HG02763 (cell line): ENCODE data around the gene CDX2.

Experiments used
- ATAC-seq: cut with Tn5 transposase; IDR thresholded peaks from one replicate; pipeline ENCODE4 v1.9.1; 2021; ENCODE audit warnings: mild to moderate bottlenecking, moderate library complexity; ENCODE audit not compliant: unreplicated experiment

Gene CDX2

DNA sequence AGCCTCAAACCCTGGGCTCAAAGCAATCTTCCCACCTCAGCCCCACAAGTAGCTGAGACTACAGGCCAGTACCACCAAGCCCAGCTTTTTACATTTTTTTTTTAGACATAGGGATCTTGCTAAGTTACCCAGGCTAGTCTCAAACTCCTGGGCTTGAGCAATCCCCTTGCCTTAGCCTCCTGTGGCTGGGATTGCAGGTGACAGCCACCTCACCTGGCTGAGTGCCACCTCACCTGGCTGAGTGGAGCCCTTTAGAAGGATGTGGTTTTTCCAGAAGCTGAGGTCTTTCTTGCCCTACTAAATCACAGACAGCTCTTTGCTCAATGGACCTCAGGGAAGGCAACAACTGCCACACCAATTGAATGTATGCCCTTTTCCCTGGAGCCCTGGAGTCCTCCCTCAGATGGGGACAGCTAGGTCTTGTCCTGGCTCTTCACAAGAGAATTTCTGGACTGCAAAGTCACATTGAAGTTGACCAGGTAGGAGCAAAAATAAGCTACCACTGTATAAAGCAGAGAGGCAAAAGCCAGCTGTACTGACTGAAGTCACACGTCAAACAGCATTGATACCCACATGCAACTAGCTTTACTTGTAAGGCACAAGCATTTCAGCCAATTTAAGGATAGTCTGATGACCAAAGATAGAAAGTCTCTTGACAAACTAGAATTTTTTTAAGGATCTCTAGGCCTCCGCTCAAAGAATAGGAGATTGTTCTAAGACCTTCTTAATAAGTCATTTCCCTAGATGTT, 35.4 kb downstream of the CDX2 start:
- ATAC-seq: no peak

DNA sequence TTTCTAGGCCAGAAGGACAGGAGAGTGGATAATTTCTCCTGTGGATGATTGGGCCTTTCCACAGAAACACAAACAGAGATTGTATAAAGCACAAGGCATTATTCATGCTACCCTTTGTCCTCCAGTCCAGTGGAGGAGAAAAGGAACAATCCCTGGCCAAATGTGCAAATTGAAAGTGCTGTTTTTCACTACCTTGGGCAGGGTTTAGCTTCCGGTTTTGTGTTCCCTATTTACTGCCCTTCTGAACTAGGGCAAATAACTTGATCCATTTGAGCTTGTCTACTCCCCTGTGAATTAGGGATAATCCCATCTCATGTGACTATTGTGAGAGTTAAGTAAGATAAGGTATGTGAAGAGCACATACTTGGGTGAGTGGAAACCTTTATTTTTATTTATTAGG, 36.0 kb downstream of the CDX2 start:
- no peak for ATAC-seq

DNA sequence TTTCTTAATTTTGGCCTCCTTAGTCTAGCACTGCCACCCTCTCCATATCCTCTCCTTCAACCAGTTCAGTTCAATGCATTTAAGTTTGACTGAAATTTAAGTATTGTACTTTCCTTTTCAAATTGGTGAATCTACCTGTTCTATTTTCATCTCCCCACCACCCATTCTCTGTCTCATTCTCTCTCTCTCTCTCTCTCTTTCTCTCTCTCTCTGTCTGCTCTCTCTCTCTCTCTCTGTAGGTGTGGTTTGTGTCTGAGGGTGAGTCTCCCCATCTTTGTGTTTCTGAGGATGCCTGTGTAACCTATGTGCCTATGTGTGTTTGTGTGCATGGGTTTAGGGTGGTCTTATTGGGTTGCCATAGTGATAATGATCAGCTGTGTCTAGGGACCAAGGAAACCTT, 39.2 kb downstream of the CDX2 start:
- no peak for ATAC-seq

DNA sequence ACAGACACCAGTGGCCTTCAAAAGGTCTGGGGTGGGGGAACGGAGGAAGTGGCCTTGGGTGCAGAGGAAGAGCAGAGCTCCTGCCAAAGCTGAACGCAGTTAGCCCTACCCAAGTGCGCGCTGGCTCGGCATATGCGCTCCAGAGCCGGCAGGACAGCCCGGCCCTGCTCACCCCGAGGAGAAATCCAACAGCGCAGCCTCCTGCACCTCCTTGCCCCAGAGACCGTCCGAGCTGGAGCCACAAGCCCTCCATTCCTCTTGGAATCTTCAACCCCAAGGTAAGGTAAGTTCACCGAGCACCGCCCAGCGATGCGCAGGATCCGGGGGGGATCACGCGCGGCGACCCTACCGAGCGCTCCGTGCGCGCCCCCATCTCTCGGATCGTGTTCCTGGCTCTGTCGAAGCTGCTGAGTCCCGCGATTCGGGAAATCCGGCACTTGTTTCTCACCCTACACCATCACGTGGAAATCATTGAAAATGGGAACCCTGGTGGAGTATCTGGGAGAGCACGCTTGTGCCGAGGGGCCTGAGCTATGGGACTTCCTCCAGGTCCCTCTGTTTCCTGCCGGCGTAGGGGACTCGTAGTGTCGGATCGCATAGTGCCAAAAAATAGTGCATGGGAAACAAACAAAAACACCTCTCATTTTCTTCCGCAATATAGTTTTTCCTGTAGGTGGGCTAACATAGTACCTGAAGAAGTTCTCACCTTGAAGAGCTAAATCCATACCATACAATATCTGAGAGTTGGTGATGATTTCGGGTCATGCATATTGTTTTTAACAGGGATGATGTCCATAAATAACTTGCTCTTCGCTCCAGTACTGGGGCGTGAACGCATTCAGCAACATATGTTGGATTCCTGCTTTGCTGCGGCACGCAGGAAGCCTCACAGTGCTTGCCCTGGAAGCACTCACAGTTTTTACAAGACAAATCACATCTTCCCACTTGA, 40.0 kb downstream of the CDX2 start:
- ATAC-seq: no peak

DNA sequence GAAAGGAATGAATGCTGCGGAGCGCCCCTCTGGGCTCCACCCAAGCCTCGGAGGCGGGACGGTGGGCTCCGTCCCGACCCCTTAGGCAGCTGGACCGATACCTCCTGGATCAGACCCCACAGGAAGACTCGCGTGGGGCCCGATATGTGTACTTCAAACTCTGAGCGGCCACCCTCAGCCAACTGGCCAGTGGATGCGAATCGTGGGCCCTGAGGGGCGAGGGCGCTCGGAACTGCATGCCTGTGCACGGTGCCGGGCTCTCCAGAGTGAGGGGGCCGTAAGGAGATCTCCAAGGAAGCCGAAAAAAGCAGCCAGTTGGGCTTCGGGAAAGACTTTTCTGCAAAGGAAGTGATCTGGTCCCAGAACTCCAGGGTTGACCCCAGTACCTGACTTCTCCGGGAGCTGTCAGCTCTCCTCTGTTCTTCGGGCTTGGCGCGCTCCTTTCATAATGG, 40.7 kb downstream of the CDX2 start:
- ATAC-seq: no peak

DNA sequence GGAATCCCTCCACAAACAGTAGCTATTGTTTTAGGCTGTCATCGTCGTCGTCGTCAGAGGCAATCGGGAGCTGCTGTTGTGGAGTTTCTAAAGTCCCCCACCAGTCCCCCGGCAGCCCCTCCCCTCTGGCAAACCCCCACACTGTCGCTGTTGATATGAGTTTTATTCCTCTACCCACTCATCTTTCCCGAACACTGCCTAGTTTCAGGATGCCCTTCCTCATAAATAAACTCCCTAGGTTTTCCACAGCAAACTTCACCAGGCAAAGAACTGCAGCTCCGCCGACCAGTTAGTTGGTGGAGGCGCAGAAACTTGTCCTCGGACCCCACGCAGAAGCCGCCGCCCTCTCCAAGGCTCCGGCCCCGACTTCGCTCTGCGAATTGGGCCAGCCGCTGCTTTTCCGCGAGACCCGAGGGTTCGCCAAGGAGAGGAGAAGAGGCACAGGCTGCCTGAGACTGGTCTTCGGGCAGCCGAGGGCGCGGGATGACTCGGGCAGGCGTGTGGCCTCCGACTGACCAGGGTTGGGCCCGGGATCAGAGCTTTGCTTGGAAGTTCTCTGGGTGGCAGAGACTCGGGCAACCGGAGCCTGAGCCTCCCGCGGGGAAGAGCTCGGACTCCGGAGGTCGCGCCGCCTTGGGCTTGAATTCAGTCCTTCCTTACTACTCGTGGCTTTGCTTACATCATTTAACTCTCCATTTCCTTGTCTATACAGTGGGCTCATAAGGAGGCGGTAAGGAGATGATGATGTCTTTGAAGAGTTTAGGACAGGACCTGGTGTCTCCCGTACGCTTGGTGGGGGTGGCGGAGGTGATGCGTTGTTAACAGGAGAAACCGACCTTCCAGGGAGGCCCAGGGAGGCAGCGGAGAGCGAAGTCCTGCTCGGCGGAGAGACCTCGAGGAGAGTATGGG, 41.4 kb downstream of the CDX2 start:
- ATAC-seq: no peak

DNA sequence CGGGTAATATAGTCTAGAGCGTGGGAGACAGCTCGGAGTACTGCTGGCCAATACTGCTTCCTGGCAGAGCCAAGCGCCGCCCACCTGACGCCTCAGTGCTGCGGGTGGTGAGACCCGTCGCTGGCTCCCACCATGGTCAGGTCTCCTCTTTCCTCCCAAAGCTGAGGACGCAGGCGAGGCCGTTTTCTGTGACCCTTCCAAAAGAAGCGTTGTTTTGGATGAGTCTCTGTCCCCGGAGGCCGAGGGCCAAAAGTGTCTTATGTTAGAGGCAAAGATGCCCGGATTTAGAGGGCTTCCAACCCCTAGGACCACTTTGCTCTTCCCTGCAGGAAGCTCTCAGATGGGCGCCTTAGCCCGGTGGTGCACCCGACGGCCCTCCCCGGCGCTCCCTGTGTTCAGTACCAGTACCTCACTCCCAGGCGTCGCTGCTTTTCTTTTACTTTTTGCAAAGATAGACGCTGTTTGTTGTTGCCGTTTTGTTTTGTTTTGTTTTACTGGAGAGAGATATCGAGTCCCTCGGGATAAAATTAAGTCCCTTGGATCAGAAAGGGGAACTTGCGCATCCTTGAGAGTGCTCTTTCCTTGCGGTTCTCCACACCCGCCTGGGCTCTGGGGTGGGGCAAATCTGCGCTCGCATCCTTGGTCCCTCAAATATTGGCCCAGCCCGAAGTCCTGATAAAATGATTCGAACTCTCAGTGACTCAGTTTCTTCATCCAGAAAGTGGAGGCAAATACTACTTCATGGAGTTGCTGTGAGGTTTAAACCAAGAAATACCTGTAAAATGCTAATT, 42.3 kb downstream of the CDX2 start:
- ATAC-seq: no peak

DNA sequence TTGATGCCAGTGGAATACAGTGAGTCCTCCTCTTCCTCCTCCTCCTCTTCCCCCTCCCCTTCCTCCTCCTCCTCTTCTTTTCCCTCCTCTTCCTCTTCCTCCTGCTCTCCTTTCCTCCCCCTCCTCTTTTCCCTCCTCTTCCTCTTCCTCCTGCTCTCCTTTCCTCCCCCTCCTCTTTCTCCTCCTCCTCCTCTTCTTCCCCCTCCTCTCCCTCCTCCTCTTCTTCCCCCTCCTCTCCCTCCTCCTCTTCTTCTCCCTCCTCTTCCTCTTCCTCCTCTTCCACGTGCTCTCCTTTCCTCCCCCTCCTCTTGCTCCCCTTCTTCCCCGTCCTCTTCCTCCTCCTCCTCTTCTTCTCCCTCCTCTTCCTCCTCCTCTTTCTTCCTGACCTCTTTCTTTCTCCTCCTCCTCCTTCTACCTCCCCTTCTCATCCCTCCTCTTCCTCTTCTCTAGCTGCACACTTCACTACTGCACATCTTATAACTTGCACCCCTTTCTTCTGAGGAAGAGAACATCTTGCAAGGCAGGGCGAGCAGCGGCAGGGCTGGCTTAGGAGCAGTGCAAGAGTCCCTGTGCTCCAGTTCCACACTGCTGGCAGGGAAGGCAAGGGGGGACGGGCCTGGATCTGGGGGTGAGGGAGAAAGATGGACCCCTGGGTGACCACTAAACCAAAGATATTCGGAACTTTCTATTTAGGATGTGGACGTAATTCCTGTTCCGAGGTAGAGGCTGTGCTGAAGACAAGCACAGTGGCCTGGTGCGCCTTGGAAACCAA, 43.7 kb downstream of the CDX2 start:
- ATAC-seq: no peak

DNA sequence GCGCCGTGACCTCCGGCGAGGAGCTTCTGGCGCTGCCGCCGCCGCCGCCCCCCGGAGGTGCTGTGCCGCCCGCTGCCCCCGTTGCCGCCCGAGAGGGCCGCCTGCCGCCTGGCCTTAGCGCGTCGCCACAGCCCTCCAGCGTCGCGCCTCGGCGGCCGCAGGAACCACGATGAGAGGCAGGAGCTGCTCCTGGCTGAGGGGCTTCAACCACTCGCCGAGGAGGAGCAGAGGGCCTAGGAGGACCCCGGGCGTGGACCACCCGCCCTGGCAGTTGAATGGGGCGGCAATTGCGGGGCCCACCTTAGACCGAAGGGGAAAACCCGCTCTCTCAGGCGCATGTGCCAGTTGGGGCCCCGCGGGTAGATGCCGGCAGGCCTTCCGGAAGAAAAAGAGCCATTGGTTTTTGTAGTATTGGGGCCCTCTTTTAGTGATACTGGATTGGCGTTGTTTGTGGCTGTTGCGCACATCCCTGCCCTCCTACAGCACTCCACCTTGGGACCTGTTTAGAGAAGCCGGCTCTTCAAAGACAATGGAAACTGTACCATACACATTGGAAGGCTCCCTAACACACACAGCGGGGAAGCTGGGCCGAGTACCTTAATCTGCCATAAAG, 44.5 kb downstream of the CDX2 start:
- no peak for ATAC-seq

DNA sequence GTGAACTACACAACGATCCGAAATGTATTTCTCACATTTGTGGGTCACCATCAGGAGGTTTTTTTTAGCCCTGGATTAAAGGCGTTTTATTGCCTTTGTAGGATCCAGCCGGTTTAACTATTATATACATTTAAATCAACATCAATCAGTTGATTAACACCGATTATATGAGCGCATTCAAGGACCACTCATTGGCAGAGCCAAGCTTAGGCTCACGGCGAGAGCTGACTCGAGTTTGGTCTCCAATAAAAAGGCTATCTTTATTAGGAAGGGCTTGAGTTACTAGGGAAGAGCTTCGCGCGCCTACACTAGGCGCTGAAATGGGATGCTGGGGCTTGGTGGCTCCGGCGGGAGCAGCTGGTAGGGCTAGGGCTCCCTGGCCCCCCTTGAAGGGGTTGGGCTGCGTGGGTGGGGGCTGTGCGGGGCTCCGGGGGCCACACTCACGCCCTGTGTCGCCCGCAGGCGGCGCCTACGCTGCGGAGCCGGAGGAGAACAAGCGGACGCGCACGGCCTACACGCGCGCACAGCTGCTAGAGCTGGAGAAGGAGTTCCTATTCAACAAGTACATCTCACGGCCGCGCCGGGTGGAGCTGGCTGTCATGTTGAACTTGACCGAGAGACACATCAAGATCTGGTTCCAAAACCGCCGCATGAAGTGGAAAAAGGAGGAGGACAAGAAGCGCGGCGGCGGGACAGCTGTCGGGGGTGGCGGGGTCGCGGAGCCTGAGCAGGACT, 45.2 kb downstream of the CDX2 start:
- ATAC-seq: no peak

DNA sequence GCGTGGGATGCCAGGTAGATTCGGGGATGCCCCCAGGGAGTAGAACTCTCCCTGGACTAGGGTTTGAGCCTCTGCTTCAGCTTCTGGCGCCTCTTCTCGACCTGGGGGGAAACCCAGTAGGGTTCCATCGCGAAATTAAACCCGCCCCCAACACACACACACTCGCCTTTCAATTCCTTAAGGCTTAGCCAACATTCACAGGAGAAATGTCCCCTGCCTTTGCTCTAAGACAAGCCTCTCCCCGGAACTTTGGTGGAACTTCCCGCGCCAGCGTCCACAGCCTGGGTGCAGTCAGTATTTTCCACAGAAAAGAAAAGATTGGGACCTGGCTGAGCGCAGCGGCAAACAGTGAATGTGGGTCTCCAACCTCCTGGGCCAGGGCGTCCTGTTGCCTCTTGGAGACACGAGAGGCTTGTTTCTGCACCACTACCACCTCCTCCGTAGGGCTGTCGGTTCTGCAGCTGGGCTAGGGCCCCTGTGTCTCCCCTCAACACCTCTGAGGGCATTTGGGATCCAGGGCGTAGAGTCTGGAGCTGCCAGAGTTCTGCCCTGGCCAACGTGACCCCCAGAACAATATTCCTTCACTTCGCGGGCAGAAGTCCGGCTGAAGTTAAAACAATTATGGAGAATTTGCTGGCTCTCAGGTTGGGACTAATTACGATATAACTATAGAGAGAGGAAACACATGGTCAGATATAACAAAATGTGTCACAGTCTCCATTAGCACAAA, 46.1 kb downstream of the CDX2 start:
- ATAC-seq: no peak

DNA sequence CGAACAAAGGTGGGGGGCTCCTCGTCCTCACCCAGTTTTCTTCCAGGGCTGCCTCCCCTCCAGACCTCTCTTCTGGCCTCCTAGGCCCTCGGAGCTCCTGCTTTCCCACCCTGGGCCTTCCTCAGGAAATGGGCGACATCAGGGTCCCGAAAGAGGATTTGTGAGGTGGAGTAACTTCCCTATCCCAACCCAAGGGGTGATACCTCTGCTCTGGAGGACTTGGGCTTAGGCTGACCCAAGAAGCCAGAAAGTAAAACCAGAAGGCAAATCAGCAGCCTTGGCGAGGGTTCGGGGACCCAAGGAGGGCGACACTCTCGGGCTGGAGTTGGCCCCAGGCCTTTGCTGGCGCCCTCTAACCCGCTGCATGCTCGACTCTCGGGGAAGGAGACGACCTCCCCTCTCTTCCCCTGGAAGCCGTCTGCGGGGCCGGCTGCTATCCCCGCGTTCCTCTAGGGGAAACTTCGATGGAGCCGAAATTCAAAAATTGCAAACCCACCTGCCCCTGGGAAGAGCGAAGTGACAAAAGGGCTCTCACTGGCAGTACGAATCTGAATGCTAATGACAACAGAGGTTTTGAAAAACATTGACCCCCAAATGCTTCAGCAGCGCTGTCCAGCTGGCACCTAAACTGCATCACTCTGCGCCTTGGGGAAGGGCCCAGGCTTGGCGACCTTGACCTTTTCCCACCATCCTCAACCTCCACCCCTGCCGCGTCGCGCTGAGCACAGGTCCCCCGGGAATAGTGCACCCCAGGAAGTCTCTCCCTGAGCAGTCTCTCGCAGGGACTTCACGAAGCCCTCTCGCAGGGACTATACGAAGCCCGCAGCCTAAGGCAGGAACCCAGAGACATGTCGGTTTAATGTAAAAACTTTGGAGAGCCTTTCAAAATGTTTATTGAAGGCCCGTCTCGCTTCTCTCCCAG, 46.9 kb downstream of the CDX2 start:
- no peak for ATAC-seq

DNA sequence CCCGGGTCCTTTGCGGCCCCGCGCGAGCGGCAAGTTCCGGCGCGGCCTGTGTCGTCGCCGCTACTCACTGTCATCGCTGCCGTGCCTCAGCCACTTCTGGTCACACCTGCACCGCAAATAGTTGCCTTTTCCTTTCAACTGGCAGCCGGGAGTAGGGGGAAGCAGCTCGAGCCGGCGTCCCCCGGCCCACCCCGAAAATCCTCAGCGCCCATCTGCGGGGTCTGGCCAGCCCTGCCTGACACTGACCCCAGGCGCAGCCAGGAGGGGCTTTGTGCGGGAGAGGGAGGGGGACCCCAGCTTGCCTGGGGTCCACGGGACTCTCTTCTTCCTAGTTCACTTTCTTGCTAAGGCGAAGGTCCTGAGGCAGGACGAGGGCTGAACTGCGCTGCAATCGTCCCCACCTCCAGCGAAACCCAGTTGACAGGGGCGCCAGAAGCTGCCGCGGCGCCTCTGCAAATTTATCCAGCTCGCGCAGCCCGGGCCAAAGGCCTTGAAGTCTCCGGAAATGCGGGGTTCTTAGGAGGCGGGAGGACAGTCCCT, 47.6 kb downstream of the CDX2 start:
- ATAC-seq: no peak

DNA sequence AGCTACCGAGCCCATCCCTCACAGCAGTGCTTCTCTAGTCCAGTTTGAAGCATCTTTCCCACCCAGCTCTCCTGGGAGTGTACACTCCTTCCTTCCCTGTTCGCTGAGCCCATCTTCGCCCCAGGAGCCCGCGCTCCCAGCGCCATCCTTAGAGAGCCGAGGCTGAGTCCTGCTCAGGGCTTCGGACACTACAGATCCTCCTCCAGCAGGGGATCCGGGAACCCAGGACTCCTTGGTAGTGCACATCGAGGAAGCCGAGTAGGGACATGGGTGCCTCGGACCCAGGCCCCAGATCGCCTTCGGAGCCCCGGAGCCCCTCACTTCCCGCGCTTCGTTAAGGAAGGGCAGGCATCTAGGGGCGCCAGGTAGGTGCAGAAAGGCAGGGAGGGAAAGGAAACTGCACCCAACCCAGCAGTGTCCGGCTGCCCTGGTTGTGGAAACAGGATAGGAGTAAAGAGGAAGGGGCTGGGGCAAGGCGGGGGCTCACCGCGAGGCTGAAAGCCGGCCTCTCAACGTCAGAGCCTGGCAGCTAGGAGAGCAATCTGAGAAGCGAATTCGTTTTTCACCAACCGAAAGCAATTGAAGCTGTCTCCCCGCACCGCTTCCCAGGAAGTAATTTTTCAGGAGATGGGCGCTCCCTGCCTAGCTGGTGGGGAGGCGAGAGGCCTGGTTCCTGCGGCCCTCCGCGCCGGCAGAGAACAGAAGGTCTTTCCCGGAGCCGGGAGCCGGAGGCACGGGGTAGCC, 48.3 kb downstream of the CDX2 start:
- no peak for ATAC-seq

DNA sequence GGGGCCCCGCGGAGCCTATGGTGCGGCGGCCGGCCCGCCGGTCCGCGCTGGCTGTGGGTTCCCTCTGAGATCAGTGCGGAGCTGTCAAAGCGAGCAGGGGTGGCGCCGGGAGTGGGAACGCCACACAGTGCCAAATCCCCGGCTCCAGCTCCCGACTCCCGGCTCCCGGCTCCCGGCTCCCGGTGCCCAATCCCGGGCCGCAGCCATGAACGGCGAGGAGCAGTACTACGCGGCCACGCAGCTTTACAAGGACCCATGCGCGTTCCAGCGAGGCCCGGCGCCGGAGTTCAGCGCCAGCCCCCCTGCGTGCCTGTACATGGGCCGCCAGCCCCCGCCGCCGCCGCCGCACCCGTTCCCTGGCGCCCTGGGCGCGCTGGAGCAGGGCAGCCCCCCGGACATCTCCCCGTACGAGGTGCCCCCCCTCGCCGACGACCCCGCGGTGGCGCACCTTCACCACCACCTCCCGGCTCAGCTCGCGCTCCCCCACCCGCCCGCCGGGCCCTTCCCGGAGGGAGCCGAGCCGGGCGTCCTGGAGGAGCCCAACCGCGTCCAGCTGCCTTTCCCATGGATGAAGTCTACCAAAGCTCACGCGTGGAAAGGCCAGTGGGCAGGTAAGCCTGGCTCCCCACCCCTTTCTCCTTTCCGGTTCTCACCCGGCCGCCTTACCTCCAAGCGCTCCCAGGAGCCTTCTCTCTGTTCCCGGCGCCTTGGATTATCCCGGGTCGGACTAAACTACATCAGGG, 49.0 kb downstream of the CDX2 start, which contains the start of gene PDX1:
TSS of gene PDX1 (plus strand) at position 67 of the 743 bp plus-strand sequence. CDS start at position 206, 139 bp downstream.
- ATAC-seq: no peak
